Measurements from ENCODE around the gene CSNK2B.

Gene CSNK2B

GRCh38 chr6:31662124-31662723, 3.7 kb upstream of the CSNK2B start:
- DNase-seq, result no peak

GRCh38 chr6:31663126-31663960, 2.5 kb upstream of the CSNK2B start:
- DNase-seq, result no peak

DNA sequence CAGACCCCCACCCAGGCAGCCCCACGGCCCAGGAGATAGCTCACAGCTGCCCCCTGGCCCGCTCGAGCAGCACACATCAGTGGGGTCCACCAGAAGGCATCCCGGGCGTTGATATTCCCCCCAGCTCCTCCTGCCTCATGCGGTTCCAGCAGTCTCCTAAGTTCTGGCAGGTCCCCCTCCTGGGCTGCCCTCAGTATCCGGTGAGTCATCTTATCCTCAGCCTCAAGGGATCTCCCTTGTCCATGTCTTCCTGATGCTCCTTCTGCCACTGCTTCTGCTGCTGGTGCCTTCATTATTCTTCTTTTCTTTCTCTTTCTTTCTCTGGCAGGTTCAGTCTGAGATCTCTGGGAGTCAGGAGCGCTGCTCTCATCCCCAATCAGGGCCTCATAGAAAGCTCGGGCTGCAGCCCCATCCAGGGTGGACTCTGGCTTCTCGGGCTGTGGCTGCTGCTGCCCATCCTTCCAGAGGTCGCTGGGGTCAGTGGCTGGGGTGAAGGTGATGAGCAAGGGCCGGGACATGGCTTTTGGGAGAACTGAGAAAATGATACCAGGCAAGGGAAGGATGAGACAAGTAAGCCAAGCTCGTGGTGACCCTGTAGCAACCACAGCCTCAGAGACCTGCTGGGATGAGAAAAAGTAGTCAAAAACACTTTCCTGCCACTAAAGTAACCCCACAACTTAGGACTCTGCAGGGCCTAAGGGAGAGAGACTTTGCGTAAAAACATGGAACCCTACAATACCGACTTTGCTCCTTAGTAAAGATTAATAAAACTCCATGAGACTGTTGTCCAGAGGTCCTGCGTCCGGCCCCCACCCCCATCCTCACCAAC, 1.7 kb upstream of the CSNK2B start:
- no peak for DNase-seq

GRCh38 chr6:31664790-31665500, 935 bp upstream of the CSNK2B start, which contains the start of gene GPANK1:
Gene GPANK1 (minus strand): TSS chr6:31664997. CDS start chr6:31664478, 519 bp downstream.
- DNase-seq, result peak; percentile 59

DNA sequence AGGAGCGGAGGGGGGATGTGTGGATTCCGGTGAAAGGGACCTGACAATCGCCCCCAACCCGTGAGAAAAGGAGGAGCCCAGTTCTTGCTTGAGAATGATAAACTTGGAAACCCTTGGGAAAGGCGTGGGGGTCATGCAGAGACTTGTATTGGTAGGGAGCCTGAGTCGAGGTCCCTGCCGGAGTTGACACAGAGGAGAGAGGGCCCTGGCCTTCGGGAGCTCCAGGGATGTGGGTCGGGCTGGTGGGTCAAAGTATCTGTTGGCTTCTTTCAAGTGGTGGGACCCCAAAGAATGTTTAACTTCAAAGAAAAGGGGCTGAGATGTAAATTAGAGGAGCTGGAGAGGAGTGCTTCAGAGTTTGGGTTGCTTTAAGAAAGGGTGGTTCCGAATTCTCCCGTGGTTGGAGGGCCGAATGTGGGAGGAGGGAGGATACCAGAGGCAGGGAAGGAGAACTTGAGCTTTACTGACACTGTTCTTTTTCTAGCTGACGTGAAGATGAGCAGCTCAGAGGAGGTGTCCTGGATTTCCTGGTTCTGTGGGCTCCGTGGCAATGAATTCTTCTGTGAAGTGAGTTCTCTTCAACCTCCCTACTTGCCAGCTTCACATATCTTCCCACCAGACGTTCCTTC, 571 bp downstream of the CSNK2B start:
- no peak for DNase-seq

DNA sequence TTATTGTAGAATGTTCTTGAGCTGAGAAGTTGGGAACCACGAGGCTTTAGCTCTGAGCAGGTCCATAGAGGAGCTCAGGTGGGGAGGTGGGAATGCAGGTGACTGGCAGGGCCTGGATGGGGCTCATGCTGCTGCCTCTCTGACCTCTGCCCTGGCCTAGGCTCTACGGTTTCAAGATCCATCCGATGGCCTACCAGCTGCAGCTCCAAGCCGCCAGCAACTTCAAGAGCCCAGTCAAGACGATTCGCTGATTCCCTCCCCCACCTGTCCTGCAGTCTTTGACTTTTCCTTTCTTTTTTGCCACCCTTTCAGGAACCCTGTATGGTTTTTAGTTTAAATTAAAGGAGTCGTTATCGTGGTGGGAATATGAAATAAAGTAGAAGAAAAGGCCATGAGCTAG, 3.8 kb downstream of the CSNK2B start, which contains the start of gene LY6G5B:
LY6G5B (plus strand) TSS at position 301 of the 400 bp plus-strand sequence. CDS start 975 bp downstream, outside the sequence.
- no peak for DNase-seq

DNA sequence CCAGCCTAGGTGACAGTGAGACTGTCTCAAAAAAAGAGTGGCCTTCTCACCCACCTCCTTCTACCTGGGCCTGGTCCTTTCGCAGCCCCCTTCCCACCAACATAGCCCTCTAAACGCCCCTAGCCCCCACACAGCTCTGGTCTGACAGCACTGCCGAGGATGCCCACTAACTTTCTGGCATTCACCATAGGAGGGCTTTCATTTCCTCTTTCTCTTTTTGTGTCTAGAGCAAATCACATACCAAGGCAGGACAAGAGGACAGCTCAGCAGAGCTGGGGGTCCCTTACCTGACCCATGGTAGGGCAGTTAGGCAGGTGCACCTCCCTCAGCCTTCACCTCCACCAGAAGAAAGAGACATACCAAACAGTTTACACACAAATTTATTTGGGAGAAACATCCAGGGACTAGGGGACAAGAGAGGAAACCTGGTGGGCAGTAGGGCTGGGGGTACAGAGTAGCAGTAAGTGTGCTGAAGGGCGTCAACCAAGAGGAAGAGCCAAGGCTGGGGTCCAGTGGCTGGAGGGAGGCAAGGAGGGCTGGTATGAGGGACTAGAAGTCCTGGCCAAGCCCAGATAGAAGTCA, 10.5 kb downstream of the CSNK2B start:
- no peak for DNase-seq

DNA sequence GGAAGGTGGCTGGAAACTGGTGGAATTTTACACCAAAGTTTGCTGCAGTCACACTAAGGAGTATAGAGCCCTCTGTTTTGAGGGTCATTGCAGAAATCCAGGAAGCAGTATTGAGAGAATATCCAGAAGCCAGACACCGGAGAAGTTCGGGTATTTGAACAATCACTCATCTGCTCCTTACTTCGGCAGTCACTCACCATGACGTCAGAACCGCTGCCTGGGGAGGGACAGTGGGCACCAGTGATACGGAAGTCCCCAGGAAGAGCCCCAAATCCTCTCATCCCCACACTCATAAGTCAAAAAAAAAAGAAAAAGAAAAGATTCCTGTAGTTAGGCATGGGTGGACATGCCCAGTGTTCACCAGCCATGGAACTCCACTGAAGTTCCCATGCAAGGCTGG, 11.0 kb downstream of the CSNK2B start:
- DNase-seq, result no peak

DNA sequence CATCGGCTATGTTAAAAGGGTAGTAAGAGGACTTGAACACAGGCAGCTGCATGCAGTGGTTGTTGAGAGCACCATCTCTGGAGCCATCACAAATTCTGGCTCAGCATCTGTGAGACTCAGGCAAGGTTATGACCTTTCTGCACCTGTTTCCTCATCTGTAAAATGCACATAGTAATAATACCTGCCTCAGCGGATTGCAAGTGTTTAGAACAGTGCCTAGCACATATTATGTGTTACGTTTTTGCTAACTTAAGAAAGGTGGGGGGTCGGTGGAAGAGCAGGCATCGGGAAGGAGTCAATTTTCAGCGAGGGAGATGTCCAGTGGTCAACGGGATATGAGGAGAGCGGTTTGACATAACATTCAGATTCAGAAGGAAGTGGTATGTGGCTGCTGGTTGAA, 12.1 kb downstream of the CSNK2B start:
- DNase-seq, result no peak

GRCh38 chr6:31680226-31681134, 14.6 kb downstream of the CSNK2B start, which contains the start of gene LY6G5C:
Gene LY6G5C (minus strand): TSS chr6:31681067. CDS start chr6:31680373, 694 bp downstream.
- DNase-seq, result no peak

DNA sequence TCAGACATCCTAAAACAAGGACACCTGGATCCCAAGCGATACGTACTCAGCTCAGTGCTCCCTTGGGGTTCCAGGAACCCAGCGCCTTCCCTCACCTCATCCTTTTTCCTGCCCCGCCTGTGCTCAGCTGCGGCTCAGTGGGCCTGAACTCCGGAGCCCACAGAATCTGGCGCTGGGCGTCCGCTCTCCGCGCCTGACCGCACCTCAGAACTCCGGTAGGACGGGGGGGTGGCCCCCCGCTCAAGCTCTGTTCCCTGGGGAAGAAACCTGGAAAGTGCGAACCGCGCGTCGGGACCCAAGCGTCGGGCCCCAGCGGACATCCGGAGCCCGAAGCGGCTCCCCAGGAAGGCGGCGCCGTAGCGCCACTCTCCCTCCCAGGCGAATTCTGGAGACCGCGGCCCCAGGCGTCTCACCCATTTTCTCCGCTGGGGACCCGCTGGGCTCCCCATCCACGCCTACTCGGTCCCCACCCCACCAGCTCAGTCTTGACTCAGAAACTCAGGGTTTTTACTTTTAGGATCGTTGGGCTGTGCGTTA, 15.3 kb downstream of the CSNK2B start:
- DNase-seq, result no peak

DNA sequence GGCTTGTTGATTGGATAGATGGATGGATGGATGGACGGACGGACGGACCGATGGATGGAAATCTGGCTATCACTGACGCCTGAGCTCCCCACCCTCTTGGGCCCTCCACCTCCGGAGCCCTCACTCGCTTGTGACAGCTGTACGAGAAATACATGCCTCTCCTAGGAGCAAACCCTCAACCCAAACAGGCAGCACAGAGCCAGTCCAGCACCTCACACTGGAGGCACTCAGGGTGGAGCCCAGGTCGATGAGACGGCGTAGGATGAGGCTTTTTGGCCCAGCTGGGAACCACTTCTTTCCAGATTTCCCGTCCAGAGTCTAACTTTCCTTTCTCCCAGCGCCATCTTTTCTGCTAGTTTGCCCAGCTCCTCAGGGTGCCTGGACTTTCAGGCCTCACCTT, 17.7 kb downstream of the CSNK2B start:
- no peak for DNase-seq

DNA sequence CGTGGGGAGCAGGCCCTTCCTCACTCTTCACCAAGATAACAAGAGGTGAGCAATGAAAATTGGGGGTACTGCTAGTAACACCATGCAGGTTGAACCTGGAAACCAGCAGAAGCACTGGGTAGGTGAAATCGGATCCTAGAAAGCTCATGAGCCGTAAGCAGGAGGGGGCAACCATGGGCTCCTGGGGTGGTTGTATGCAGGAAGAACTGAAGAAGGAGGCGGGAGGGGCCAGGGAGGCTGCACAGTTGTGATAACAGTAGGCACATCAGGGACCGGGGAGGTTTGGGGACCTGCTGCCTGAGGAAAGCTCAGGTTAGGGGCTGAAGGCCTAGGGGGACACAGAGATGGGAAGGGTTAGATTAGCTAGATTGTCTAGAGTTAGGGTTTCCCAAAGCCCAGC, 20.6 kb downstream of the CSNK2B start:
- no peak for DNase-seq

GRCh38 chr6:31687321-31687720, 21.4 kb downstream of the CSNK2B start:
- no peak for DNase-seq

DNA sequence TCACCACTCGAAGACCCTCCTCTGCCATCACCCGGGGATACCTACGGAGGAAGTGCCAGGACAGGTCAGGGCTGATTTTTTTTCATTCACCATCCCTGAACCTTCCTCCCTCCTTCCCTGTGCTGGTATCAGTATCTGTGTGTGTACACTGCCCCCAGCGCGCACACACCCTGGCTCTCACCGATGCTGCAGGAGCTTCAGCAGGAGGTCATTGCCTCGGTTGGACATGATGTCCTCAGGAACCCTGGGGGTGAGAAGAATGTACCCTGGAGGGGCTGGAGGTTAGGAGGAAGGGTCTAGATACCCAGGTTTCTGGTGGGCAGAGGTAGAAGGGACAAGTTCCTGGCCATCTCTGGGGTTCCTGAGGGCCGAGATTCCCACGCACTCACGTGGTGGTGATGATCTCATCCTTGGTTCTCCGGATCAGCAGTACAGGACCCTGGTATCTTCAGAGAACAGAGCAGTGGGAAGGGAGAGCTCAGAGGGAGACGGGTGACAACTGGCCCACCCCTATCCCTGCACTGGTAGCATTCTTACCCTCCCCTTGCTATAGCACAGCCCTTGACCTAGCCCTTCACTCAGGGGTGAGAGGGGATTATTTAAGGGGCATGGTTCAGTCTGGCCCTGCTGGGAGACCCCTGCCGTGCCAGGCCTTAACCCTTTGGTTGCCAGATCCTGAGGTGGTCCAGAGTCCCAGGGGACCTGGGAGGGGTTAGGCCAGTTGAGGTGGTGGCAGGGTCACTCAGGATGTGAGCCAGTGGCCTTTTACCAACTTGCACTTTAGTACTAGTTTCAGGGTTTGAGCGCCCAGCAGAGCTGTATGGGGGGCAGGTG, 22.2 kb downstream of the CSNK2B start:
- DNase-seq, result no peak

GRCh38 chr6:31689249-31690110, 23.6 kb downstream of the CSNK2B start:
- no peak for DNase-seq

DNA sequence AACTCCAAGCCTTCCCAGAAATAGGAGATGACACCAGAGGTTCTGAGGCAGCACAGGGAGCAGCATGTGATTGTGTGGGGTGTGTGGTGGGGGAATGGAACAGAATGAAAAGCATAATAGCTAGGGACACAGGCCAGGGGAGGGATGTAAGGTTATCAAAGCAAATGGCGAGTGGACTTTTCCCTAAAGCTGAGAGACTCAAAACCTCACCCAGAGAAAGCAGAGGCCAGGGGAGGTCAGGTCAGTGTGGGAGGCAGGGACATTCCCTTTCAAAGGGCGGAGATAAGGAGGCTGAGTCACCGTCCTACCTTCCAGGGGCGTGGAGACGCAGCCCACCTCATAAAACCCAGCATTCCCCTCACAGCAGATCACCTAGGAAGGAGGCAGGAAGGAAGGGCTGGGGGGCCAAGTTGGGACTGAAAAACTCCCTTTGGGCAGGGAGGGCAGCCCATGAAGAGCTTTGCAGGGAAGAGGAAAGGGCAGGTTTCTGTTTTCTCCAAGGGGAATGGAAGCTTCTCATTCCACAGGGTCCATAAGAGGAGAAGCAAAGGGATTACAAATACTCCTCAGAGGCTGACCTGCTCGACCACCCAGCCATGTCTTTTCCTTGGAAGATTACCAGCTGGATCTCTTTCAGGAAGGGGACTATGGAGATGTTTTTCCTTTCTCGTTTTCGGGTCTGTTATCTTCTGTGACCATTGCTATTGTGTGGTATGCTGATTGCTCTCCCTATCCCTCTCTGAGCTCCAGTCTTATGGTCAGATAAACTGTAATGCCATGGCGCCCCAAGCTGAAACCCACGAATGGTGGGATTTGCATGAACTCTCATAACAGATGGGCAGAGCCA, 24.6 kb downstream of the CSNK2B start:
- no peak for DNase-seq

Measured in SIG-M5 (cell line).